Naive B cell (primary cell): ENCODE measurements around the gene POLD2. TPM values are rescaled to one million over a fixed set of nuclear protein-coding genes. Genes with fewer than 3 reads are reported as not detected.
A peak's percentile ranks its signal among the peaks of the same experiment; 100 is the strongest.

Experiments used
- ATAC-seq, 2 donors: fragments of 150-1000 bp; cut with Tn5 transposase; 2 replicates each; pipeline ENCODE4 v1.10.0; 2021; ENCODE audit warnings: low read depth in 2 of 2, mild to moderate bottlenecking in 2 of 2, moderate library complexity in 2 of 2
- DNase-seq: peaks from one replicate; pipeline ENCODE4 v3.0.0; 2022
- H3K27ac Mint-ChIP-seq, 6 donors: one replicate each; pipeline ENCODE4 v1.8.0; 2020 to 2022; ENCODE audit warnings: mild to moderate bottlenecking in 6 of 6, mixed read lengths in 6 of 6, moderate library complexity in 5 of 6, inconsistent platforms in 2 of 6
- H3K27me3 Mint-ChIP-seq, 3 donors: one replicate each; pipeline ENCODE4 v1.8.0; 2021 to 2022; ENCODE audit warnings: mixed read lengths in 3 of 3, mild to moderate bottlenecking in 1 of 3
- H3K36me3 Mint-ChIP-seq, 2 donors: one replicate each; pipeline ENCODE4 v1.8.0; 2020 to 2022; ENCODE audit warnings: mixed read lengths in 2 of 2, inconsistent platforms in 1 of 2, mild to moderate bottlenecking in 1 of 2
- H3K4me1 Mint-ChIP-seq, 3 donors: one replicate each; pipeline ENCODE4 v1.8.0; 2020 to 2022; ENCODE audit warnings: mixed read lengths in 3 of 3, inconsistent platforms in 1 of 3, mild to moderate bottlenecking in 1 of 3, moderate library complexity in 1 of 3
- H3K4me3 Mint-ChIP-seq, 8 donors: one replicate each; pipeline ENCODE4 v1.8.0; 2020 to 2022; ENCODE audit warnings: mild to moderate bottlenecking in 8 of 8, mixed read lengths in 8 of 8, moderate library complexity in 8 of 8, inconsistent platforms in 2 of 8
- H3K9me3 Mint-ChIP-seq, 7 donors: one replicate each; pipeline ENCODE4 v1.8.0; 2020 to 2022; ENCODE audit warnings: mixed read lengths in 7 of 7, mild to moderate bottlenecking in 5 of 7, inconsistent platforms in 2 of 7, moderate library complexity in 1 of 7
- polyA plus RNA-seq, 6 donors: library from polyadenylated mRNA; unstranded; fragments of 300-500 nt; fragmentation: Illumina TruSeq; gene quantifications; one replicate each; pipeline ENCODE4 v1.2.3, GENCODE V29; 2021; ENCODE audit warnings: low read depth in 6 of 6

Gene POLD2
- polyA plus RNA-seq, 6 donors from 2014 or later: 80.6 to 128 (median 88.6) TPM

GRCh38 chr7:44158096-44158872, 34.9 kb upstream of the POLD2 start:
- no peak for DNase-seq
- no peaks in the 10 kb centered on the region for H3K27me3 Mint-ChIP-seq
- no peaks in the 10 kb centered on the region for H3K36me3 Mint-ChIP-seq
- ATAC-seq: no peak
- no peaks in the 10 kb centered on the region for H3K9me3 Mint-ChIP-seq
- H3K4me1 Mint-ChIP-seq: no peaks in the 10 kb centered on the region
- peak overlapping the region in 1 of 8 donors; percentile 66 for H3K4me3 Mint-ChIP-seq
- peak overlapping the region in 1 of 6 donors; percentile 54 for H3K27ac Mint-ChIP-seq

GRCh38 chr7:44157116-44158080, 34.0 kb upstream of the POLD2 start:
- DNase-seq (no peak), ATAC-seq (no peak)
- no peaks in the 10 kb centered on the region for H3K36me3 Mint-ChIP-seq
- peak overlapping the region in 1 of 8 donors; percentile 66 for H3K4me3 Mint-ChIP-seq
- H3K27me3 Mint-ChIP-seq: no peaks in the 10 kb centered on the region
- no peaks in the 10 kb centered on the region for H3K4me1 Mint-ChIP-seq
- H3K27ac Mint-ChIP-seq: peak overlapping the region in 1 of 6 donors; percentile 26
- H3K9me3 Mint-ChIP-seq: no peaks in the 10 kb centered on the region

DNA sequence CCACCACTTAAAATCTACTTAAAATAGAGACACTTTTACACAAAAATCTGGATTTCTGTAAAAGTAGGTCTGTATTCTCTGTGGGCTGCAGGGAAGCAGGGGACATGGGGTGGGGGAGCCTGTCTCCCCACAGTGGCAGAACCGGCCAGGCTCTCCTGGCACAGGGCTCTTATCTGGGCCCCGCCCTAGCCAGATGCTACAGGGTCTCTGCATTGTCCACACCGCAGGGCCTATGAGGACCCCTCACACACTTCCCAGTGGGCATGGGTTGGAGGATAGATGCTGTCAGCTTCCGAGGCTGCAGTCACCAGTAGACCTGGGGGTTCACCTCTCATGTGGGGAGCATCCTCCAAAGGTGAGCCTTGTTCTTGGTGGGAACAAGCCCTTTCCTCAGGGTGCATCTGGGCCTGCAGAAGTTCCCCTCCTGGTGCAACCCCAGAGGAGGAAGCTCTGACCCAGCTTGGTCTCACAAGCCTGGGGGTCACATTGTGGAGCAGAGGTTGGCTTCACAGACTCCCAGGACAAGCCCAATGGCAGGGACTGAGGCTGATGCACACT, 33.2 kb upstream of the POLD2 start:
- DNase-seq: no peak
- H3K9me3 Mint-ChIP-seq: no peaks in the 10 kb centered on the region

DNA sequence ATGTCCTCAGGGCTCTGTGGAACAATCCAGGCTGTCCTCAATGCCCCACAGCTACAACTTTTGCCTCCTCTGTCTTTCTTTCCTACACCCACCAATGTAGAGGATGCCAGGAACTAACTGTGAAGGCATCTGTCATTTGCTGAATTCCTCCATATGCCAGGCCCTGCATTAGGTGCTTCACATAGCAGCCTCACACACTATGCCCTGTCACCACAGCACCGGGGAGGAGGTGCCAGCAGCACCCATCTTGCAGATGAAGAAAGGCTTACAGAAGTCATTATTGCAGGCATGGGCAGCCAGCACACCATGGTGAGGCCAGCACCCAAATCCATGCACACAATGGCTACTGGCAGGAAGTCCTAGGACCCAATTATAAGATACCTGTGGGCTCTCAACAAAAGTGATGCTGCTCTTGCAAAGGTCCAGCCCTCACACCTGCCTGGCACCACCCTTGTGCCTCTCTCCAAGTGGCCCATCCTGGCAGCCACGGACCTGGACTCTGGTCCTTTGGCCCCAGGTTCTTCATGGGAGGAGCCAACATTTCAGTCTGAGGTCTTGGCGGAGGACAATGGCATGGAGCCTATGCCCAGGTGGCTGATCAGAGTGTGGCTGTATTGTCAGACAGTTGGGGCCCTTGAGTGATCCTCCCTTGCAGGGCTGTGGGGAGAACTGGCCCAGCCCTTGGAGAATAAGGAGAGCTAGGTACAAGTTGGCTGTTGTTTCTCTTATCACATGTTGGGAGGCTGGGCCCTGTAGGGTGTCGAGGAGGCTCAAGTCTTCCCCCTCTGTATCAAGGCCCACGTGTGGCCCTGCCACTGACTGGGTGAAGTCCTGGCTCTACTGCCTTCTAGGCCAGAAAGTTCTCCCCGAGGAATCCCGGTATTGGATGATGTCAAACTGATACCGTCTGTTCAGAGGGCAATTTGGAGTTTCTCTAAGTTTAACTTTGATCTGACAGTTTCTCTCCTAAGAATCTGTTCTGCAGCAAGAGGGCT, 32.1 kb upstream of the POLD2 start:
- H3K27ac Mint-ChIP-seq: no peak overlapping the region
- no peaks in the 10 kb centered on the region for H3K36me3 Mint-ChIP-seq
- H3K4me1 Mint-ChIP-seq: peaks cover 0 to 3% (median under 1%) of the 10 kb centered on the region in 3 donors
- ATAC-seq: no peak
- no peak overlapping the region for H3K4me3 Mint-ChIP-seq
- H3K9me3 Mint-ChIP-seq: no peaks in the 10 kb centered on the region
- no peak for DNase-seq
- no peaks in the 10 kb centered on the region for H3K27me3 Mint-ChIP-seq

More for the DNA sequence above, 33.2 kb upstream of the POLD2 start:
- ATAC-seq: no peak
- no peak overlapping the region for H3K4me3 Mint-ChIP-seq
- H3K36me3 Mint-ChIP-seq: no peaks in the 10 kb centered on the region
- no peaks in the 10 kb centered on the region for H3K4me1 Mint-ChIP-seq
- H3K27ac Mint-ChIP-seq: no peak overlapping the region
- H3K27me3 Mint-ChIP-seq: no peaks in the 10 kb centered on the region

DNA sequence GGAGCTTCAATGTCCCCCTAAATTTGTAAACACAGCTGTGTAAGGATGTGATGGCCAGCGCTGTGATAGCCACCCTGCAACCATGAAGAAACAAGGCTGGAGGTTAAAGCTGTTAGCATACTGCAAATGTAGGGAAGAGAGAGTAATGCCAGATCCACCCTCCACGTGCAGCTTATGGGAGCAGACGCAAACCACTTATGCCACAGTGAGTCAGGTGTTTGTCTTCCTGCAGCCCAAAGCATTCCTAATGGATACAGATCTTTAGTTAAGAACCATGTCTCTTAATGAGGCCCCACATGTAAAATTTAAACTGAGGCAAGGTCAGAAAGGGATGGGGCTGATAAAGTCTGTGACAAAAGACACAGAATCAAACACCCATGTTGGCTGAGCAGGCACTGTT, 31.4 kb upstream of the POLD2 start:
- Mint-ChIP-seq H3K4me1 (peaks cover 0 to 6% (median 5%) of the 10 kb centered on the region in 3 donors), H3K27ac (no peak overlapping the region), H3K9me3 (no peaks in the 10 kb centered on the region), H3K36me3 (no peaks in the 10 kb centered on the region), H3K4me3 (no peak overlapping the region), H3K27me3 (no peaks in the 10 kb centered on the region)
- no peak for DNase-seq
- ATAC-seq: no peak

DNA sequence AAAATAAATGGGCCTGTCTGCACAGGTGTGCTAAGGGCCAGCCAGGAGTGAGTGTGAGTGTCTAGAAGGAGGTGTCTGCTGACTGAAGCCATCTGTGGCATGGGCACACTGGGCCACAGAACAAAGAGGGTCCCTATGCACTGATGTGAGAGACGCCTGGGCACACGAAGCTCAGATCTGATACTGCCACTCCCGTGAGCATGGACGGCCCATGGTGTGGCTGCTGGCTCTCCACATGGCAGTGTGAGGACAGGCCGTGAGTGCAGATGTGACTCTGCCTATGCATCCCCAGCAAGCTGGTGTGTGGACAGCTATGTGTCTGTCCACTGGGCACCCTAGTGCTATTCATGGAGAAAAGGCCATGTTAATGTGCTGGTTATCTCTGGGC, 30.6 kb upstream of the POLD2 start:
- Mint-ChIP-seq H3K4me3 (no peak overlapping the region), H3K36me3 (no peaks in the 10 kb centered on the region), H3K27ac (peak overlapping the region in 1 of 6 donors; percentile 33), H3K9me3 (no peaks in the 10 kb centered on the region), H3K27me3 (no peaks in the 10 kb centered on the region), H3K4me1 (peaks cover 0 to 6% (median 5%) of the 10 kb centered on the region in 3 donors)
- ATAC-seq (no peak), DNase-seq (no peak)

DNA sequence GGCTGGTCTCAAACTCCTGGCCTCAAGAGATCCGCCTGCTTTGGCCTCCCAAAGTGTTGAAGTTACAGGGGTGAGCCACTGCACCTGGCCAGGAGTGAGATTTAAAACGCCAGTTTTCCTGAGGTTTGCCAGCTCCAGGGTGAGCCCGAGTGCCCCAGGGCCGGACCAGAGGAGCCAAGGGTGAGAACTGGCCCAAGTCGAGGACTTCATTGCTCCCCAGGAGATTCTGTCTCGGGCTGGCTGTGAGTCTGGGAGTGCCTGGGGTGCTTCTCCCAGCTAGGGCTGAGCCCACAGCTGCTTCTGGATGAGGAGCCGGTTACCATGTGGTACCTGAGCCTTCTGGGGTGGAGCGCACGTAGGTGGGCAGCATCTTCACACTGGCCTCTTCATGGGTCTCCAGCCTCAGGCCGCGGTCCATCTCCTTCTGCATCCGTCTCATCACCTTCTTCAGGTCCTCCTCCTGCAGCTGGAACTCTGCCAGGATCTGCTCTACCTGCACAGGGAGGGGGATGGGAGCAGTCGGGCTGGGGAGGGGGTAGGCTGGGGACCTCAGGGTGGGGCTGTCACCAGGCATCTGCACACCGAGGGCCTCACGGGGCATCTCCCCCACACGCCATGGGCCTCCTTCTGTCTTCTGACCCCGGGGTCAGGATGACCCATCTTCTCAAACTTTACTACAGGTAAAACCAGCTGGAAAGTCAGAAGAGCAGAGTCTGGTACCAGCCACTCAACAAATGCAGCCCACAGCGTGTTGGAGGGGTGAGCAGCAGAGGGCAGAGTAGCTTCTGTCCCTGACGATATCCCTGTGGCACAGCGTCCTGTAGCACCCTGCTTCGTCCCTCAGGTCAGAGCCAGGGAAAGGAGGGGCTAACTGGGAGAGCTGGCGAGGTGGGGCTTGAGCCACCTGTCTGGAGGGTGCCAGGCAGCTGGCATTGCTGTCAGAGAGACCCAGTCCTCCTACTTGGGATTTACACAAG, 29.9 kb upstream of the POLD2 start:
- Mint-ChIP-seq H3K27me3 (no peaks in the 10 kb centered on the region), H3K9me3 (no peaks in the 10 kb centered on the region), H3K36me3 (no peaks in the 10 kb centered on the region), H3K27ac (no peak overlapping the region), H3K4me3 (no peak overlapping the region), H3K4me1 (peaks cover 0 to 6% (median 5%) of the 10 kb centered on the region in 3 donors)
- DNase-seq: no peak
- no peak for ATAC-seq

GRCh38 chr7:44151956-44152355, 28.6 kb upstream of the POLD2 start:
- no peaks in the 10 kb centered on the region for H3K36me3 Mint-ChIP-seq
- H3K4me3 Mint-ChIP-seq: no peak overlapping the region
- DNase-seq (no peak), ATAC-seq (no peak)
- no peak overlapping the region for H3K27ac Mint-ChIP-seq
- H3K4me1 Mint-ChIP-seq: peaks cover 0 to 6% (median 5%) of the 10 kb centered on the region in 3 donors
- H3K27me3 Mint-ChIP-seq: no peaks in the 10 kb centered on the region
- no peaks in the 10 kb centered on the region for H3K9me3 Mint-ChIP-seq

GRCh38 chr7:44150966-44151941, 27.9 kb upstream of the POLD2 start:
- DNase-seq (no peak), ATAC-seq (no peak)
- H3K36me3 Mint-ChIP-seq: no peaks in the 10 kb centered on the region
- H3K27ac Mint-ChIP-seq: peak overlapping the region in 3 of 6 donors; percentile 16 to 73 (median 31)
- no peaks in the 10 kb centered on the region for H3K9me3 Mint-ChIP-seq
- no peaks in the 10 kb centered on the region for H3K27me3 Mint-ChIP-seq
- H3K4me1 Mint-ChIP-seq: peaks cover 2 to 9% (median 6%) of the 10 kb centered on the region in 3 donors
- H3K4me3 Mint-ChIP-seq: no peak overlapping the region

GRCh38 chr7:44150466-44150832, 27.1 kb upstream of the POLD2 start:
- Mint-ChIP-seq H3K27ac (peak overlapping the region in 1 of 6 donors; percentile 3), H3K36me3 (no peaks in the 10 kb centered on the region), H3K4me1 (peaks cover 5 to 14% (median 7%) of the 10 kb centered on the region in 3 donors), H3K9me3 (no peaks in the 10 kb centered on the region), H3K27me3 (peaks cover 0 to 5% (median 0%) of the 10 kb centered on the region in 3 donors), H3K4me3 (no peak overlapping the region)
- DNase-seq: no peak
- ATAC-seq: no peak
